HG03135 (cell line): ENCODE data around the gene SP5.
A peak's percentile ranks its signal among the peaks of the same experiment; 100 is the strongest.
"Not testable (repeated sequence)": the region's sequence is repeated elsewhere in the genome, so short reads cannot be mapped to it uniquely, and the experiment has no call there.

Experiments
- ATAC-seq: cut with Tn5 transposase; IDR thresholded peaks from one replicate; pipeline ENCODE4 v1.9.1; 2021; ENCODE audit warnings: mild to moderate bottlenecking, moderate library complexity; ENCODE audit not compliant: unreplicated experiment

SP5 gene

GRCh38 chr2:170715062-170715931 is at the start of gene SP5:
SP5 (plus strand) TSS chr2:170715337; CDS start chr2:170715513, 176 bp downstream.
- no peak for ATAC-seq

GRCh38 chr2:170665743-170666142 is 49.4 kb upstream of the SP5 start:
- ATAC-seq: no peak

DNA sequence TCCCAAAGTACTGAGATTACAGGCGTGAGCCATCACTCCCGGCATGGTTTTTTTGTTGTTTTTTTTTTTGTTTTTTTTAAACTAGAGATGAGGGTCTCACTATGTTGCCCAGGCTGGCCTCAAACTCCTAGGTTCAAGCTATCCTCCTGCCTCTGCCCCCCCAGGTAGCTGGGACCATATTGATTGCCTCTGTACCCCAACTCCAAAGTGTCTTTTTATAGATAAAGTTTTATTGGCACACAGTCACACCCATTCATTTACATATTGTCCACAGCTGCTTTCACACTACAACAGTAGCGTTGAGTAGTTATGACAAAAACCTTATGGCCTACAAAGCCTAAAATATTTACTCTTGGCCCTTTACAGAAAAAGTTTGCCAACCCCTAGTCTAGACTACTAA is 45.2 kb upstream of the SP5 start:
- no peak for ATAC-seq

DNA sequence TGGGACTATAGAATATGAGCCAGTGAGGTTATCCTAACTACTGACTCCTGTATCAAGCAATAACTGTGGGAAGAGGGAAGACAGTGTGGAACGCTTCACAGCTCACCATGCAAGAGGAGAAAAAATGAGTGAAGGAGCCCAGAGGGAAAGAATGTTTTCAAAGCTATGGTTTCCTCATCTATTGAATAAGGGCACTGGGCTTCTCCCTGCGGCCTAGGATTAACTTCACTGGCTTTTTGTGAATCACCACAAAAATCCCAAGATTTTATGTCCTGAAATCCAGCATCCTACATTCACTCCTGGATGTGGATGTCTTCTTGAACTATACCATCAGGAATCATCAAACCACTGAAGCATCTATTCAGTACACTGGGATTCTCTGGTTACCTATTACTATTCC is 44.5 kb upstream of the SP5 start:
- ATAC-seq: no peak

- ATAC-seq: no peak
Observed at GRCh38 chr2:170671079-170671478, 44.1 kb upstream of the SP5 start.

DNA sequence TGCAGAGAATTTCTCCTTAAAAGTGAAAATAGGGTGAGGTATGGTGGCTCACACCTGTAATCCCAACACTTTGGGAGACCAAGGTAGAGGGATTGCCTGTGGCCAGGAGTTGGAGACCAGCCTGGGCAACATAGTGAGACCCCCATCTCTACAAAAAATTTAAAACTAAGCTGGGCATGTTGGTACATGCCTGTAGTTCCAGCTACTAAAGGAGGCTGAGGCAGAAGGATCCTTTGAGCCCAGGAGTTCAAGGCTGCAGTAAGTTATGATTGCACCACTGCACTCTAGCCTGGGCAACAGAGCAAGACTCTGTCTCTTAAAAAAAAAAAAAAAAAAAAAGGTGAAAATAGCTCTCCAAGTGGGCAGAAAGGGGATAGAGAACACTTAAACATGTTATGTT is 40.9 kb upstream of the SP5 start:
- not testable (repeated sequence) for ATAC-seq

DNA sequence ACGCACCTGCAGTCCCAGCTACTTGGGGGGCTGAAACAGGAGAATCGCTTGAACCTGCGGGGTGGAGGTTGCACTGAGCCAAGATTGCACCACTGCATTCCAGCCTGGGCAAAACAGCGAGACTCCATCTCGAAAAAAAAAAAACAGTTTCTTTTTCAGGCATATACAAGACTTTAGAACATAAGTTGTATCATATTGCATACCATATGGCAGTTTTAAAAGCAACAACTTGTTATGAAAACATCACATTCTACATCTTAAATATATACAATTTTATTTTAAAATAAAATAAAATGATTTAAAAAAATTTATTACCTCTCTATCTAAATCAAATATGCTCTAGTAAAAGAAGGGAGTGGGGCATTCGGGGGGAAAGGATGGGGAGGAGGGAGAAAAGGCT is 39.4 kb upstream of the SP5 start:
- no peak for ATAC-seq

DNA sequence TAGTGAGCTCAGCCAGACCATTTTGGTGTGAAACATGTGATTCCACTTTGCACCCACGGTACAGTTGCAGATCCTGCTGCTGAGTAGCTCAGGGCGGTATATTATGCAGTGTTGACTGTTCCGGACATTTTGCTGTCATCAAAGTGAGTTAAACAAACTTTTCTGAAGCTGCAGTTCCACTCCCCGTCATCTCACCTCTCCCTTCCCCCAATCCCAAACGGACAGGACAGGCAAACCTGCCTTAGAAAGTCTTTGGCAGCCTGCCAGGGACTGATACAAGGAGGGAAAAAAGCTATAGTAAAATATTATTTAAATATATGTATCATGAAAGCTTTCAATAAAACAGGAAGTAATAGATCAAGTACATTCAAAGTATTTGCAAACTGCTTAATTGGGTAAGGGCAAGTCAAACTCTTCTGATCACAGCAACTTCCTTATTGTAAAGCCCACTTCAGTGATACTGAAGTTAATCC is 35.5 kb upstream of the SP5 start:
- no peak for ATAC-seq

GRCh38 chr2:170680172-170680941 is 34.8 kb upstream of the SP5 start:
- ATAC-seq: peak; percentile 79

GRCh38 chr2:170681311-170681710 is 33.8 kb upstream of the SP5 start:
- ATAC-seq: no peak

- no peak for ATAC-seq
Observed at GRCh38 chr2:170685591-170685990, 29.5 kb upstream of the SP5 start.

GRCh38 chr2:170689481-170689880 is 25.7 kb upstream of the SP5 start:
- no peak for ATAC-seq

DNA sequence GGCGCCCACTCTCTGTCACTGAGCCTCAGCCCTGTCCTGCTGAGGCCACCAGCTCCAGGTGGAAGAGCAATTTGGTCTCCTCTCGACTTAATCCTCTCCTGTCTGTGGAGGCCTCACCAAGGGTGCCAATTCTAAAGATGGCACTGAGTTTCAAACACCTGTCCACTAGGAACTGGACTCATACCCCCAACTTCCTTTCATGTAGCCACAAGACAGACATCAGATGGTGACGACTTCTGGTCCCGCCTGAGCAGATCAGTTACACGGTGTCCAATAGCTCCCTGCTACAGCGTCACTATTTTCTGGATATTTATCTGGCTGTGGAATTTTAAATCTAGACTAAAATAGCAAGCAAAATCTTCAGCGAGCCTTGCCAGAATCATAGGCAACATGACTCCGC is 24.5 kb upstream of the SP5 start:
- ATAC-seq: no peak

GRCh38 chr2:170694316-170694715 is 20.8 kb upstream of the SP5 start:
- ATAC-seq: no peak

- ATAC-seq: no peak
Observed at GRCh38 chr2:170695521-170696410, 19.4 kb upstream of the SP5 start.

DNA sequence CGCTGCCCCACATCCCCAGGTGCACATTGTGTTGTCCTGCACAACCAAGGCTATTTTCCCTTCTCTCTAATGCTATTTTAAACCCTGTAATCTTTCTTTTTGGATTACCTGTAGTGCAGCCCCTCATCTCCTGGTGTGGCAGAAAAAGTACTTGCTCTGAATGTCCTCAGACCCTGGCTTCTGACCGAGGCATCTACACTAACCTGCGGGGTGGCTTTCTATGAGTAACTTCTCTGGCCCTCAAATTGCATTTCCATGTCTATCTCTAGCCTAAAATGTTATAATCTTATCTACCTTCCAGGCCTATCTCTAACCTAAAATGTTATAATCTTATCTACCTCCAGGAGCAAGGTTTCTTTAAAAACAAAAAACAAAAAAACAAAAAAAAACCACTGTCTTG is 18.2 kb upstream of the SP5 start:
- no peak for ATAC-seq

GRCh38 chr2:170701011-170701410 is 14.1 kb upstream of the SP5 start:
- ATAC-seq: no peak

DNA sequence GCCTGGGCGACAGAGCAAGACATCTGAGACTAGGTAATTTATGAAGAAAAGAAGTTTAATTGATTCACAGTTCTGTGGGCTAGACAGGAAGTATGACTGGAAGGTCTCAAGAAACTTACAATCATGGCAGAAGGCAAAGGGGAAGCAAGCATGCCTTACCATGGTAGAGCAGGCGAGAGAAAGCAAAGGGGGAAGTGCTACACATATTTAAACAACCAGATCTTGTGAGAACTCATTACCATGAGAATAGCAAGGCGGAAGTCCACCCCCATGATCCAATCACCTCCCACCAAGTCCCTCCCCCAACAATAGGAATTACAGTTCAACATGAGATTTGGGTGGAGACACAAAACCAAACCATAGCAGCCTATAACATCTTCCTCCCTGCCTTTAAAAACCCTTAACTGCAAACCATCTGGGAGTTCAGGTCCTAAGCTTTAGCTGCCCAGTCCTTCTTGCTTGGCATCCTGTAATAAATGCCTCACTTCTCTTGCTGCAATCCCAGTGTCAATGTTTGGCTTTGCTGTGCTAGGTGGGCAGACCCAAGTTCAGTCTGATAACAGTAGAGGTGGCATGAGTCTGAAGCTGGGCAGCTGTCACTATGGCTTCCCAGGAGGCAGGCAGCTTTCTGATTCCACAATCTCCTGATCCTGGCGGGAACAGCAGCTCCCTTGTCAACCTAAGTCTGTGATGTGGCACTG is 11.2 kb upstream of the SP5 start:
- no peak for ATAC-seq

- no peak for ATAC-seq
Observed at GRCh38 chr2:170707821-170708795, 7.0 kb upstream of the SP5 start.
